ENCODE results near the gene GNPDA1.

Gene GNPDA1

GRCh38 chr5:141969783-141970771, 42.8 kb downstream of the GNPDA1 start:
- no peak for TF ChIP-seq CTCF (IDR thresholded peaks at IDR 0.05; ENCODE audit: low read length, missing control alignments)
- DNase-seq (ENCODE audit: low read depth): no peak
- H3K4me3 ChIP-seq (replicated peaks; ENCODE audit: low read depth, low read length): peak overlapping the region; percentile 67

GRCh38 chr5:141968914-141969608, 43.8 kb downstream of the GNPDA1 start, which contains the start of gene RNF14:
TSS of gene RNF14 (plus strand) at chr5:141969105. CDS start at chr5:141973589, 4,484 bp downstream.
- peak; percentile 92 for DNase-seq (ENCODE audit: low read depth)
- H3K4me3 ChIP-seq (replicated peaks; ENCODE audit: low read depth, low read length): peak within 1 kb of the TSS; percentile 67
- peak; percentile 49 for TF ChIP-seq CTCF (IDR thresholded peaks at IDR 0.05; ENCODE audit: low read length, missing control alignments)

GRCh38 chr5:141966963-141967333, 45.9 kb downstream of the GNPDA1 start:
- DNase-seq (ENCODE audit: low read depth): no peak
- no peak for TF ChIP-seq CTCF (IDR thresholded peaks at IDR 0.05; ENCODE audit: low read length, missing control alignments)
- H3K4me3 ChIP-seq (replicated peaks; ENCODE audit: low read depth, low read length): no peak overlapping the region

GRCh38 chr5:141966275-141966962, 46.4 kb downstream of the GNPDA1 start:
- H3K4me3 ChIP-seq (replicated peaks; ENCODE audit: low read depth, low read length): no peak overlapping the region
- TF ChIP-seq CTCF (IDR thresholded peaks at IDR 0.05; ENCODE audit: low read length, missing control alignments): no peak
- DNase-seq (ENCODE audit: low read depth): no peak

- TF ChIP-seq CTCF (IDR thresholded peaks at IDR 0.05; ENCODE audit: low read length, missing control alignments): no peak
Measured at GRCh38 chr5:141965071-141965470, 47.8 kb downstream of the GNPDA1 start.

GRCh38 chr5:141963701-141964100, 49.1 kb downstream of the GNPDA1 start:
- DNase-seq (ENCODE audit: low read depth): no peak
- TF ChIP-seq CTCF (IDR thresholded peaks at IDR 0.05; ENCODE audit: low read length, missing control alignments): no peak
- H3K4me3 ChIP-seq (replicated peaks; ENCODE audit: low read depth, low read length): no peak overlapping the region

More at GRCh38 chr5:141965071-141965470, 47.8 kb downstream of the GNPDA1 start:
- H3K4me3 ChIP-seq (replicated peaks; ENCODE audit: low read depth, low read length): no peak overlapping the region
- DNase-seq (ENCODE audit: low read depth): no peak

Measured in fibroblast of pulmonary artery (primary cell).